NCI-H1417 treated with DMSO at 0.1 percent for 48 hours (cell line): ENCODE results near the gene ATXN7L1.
"Not testable (repeated sequence)": the region's sequence is repeated elsewhere in the genome, so short reads cannot be mapped to it uniquely, and the experiment has no call there.

ENCODE experiments used
- DNase-seq: peaks from one replicate; lab custom pipeline; 2025; lab: John Stamatoyannopoulos, UW

Gene ATXN7L1

DNA sequence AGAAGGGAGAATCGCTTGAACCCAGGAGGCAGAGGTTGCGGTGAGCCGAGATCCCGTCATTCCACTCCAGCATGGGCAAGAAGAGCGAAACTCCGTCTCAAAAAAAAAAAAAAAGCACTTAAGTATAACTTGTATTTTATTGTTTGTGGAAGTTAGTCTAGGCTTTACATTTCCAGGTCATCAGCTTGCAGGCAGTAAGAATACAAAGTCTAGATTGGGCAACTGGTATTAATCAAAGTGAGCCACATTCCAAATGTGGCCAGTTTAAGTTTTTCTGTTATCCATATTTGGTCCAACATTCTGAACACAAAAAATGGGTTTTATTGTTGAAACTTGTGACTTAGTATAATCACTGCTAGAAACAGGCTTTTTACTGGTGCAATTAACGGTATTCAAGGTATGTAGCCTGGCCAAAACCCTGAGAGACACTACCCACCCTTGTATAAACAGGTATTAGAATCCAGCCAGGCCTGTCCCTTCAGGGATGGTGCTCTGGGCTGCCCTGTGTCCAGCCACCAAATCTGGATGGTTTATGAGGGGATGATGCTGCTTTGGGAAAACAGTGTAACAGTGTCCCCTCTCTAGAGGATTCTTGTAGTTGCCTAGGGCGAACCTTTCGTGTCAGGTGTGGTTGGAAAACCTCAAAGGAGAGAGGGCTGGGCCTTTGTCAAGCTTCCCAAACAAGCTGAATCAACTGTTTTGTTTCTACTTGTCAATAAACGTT lies 173.0 kb downstream of the ATXN7L1 start:
- no peak for DNase-seq

DNA sequence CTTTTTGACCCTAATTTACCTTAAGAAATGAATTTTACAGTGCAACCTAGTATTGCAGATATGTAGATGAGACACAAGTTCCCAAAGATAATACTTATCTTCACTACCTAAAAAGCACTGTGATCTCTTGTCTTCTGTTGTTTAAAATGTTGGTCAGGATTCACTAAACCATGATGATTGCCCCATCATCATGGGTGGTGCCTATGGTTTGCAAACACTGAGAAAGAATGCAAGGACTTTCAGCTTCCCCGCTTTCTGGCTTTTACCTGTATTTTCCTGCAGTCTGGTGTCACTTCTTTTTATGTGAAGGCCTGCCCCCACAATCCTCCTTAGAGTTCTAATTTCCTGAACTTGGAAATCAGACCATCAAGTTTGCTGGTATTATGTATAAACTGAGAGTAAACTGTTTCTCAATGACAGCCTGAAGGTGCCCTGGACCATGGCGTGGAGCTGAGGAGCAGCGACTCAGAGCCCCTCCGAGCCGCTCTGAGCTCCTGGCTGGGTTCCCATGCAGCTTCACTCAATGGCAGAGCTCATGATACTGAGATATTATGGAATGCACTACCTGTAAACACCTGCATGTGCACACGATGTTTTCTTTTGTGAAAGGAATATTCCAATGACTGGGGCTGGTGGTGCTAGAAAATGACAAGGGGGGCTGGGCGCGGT lies 176.7 kb downstream of the ATXN7L1 start:
- no peak for DNase-seq

DNA sequence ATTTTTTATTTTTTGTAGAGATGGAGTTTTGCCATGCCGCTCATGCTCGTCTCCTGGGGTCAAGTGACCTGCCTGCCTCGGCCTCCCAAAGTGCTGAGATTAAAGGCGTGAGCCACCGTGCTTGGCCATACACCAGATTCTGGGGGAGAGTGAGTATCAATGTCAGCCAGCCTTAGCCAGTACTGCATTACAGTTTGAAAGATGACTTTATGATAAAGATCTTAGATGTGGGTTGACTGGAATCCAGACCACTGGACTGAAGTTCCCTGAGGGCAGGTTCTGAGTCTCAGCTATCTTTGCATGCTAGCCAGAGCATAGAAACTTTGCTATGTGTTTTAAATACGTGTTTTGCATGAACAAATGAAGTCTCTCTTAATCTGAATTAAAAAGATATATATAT lies 177.9 kb downstream of the ATXN7L1 start:
- DNase-seq: no peak

DNA sequence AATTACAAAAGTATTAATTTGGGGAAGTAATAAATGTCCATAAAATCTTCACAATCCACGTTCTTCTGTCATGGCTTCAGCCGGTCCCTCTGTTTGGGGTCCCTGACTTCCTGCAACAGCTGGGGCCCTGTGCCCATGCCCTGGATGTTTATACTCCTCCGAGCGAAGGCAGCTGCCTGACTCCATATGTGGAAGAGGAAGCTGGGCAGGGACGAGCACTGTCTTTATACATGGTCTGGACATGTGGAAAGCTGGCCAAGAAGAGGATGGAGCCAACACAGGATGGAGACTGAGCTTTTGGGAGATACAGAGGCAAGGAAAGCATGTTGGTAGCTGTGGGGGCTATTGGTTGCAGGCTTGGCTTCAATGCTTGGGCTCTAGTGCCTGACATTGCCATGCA lies 178.6 kb downstream of the ATXN7L1 start:
- no peak for DNase-seq

DNA sequence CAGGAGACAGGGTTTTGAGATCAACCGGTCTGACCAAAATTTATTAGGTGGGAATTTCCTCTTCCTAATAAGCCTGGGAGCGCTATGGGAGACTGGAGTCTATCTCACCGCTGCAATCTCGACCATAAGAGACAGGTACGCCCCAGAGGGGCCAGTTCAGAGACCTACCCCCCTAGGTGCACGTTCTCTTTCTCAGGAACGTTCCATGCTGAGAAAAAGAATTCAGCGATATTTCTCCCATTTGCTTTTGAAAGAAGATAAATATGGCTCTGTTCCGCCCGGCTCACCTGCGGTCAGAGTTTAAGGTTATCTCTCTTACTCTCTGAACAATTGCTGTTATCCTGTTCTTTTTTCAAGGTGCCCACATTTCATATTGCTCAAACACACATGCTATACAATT lies 179.2 kb downstream of the ATXN7L1 start:
- DNase-seq: not testable (repeated sequence)

DNA sequence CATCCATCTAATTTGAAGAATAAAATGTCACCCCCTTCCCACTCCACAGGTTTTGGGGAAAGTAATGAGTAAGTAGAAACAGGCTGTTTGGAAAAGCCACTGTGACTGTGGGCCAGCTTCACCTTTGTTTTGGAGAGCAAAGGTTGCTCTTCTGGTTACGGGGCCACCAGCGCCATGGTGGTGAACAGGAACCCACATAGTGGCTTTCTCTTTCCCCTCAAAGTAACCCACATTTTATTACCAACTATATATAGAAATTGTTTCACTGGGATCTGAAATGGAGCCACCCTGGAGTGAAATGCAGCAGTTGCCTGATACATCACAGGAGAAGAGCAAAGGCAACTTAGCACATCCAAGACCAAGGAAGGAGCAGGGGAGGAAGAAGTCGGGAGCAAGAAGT lies 182.8 kb downstream of the ATXN7L1 start:
- no peak for DNase-seq

DNA sequence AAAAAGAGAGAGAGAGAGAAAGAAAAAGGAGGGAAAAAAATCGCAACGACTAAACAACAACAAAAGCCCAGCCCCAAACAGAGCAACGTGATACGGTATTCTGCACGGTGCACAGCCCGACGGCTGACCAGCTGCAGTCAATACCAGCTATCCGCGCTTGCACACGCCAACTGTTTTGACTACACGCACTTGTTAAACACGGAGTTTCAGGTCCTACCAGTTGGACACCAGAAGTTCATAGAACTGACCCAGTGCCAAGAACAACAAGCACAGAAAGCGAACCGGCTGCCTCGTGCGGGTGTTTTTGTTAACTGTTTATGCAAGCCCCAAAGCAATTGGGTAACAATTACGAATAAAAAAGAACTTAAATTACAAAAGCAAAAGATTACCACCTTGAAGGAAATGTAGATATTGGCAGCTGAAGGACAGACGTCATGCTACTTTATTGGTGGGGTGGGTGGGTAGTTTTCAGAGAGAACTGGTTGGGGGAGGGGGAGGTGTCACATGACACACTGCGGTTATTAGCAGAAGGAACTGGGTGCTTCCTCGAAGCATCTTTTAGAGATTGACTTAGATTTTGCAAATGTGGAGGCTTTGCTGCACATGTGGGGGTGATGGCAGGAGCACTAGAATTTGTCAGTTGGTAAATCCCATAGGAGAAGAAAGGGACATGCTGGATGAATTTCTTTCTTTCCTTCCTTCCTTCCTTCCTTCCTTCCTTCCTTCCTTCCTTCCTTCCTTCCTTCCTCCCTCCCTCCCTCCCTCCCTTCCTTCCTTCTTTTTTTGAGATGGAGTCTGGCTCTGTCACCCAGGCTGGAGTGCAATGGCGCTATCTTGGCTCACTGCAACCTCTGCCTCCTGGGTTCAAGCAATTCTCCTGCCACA lies 184.5 kb downstream of the ATXN7L1 start:
- DNase-seq: no peak

DNA sequence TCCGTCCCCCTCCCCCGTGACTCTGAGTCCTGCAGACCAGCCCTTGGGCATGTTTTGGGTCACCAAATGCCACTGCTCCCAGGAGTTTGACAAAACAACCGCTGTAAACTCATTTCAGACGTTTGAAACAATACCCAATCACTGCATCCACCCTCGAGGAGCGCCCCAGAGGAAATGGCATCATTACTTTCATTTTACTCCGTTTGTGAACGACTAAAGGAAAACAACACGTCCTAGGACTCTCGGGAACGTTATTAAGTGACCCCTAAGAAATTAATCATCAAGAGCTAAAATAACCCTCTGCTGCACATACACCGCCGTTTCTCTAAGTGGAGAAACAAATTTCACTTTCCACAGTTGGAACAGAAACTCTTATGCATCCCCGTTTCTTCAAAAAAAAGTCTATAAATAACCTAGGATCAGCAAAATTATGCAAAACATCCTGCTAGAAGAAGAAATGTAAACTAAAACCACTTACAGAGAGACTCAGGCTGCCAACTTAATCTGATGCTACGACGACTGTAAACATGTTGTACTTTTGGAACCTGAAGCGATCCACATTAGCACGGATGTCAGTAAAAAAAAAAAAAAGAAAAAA lies 185.2 kb downstream of the ATXN7L1 start:
- DNase-seq: no peak

DNA sequence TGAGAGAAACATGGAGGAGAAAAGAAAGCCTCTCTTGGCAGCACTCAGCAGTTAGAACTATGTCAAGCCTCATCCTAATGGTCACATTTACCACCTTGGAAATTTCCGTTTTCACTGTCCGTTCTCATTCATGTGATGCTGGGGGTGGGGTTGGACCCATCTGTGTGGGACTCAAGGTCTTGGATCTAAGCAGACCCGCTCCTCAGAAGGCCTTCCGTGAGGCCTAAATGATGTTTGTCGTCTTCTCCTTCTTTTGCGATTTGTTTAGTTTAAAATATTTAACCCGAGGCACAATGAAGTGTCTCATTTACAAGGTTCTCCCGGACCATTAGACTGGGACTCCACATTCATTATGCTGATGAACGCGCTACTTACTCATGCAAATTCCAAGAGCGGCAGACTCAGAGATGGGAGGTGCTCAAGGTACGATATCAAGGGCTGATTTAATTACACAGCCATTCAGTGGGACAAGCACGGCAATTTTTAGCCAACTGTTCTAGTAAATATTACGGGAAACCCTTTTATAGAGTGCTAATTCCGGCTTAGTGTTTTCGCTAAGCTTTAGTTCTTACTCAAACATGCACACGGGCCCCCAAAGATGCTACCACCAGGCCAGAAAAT lies 186.0 kb downstream of the ATXN7L1 start:
- DNase-seq: no peak

DNA sequence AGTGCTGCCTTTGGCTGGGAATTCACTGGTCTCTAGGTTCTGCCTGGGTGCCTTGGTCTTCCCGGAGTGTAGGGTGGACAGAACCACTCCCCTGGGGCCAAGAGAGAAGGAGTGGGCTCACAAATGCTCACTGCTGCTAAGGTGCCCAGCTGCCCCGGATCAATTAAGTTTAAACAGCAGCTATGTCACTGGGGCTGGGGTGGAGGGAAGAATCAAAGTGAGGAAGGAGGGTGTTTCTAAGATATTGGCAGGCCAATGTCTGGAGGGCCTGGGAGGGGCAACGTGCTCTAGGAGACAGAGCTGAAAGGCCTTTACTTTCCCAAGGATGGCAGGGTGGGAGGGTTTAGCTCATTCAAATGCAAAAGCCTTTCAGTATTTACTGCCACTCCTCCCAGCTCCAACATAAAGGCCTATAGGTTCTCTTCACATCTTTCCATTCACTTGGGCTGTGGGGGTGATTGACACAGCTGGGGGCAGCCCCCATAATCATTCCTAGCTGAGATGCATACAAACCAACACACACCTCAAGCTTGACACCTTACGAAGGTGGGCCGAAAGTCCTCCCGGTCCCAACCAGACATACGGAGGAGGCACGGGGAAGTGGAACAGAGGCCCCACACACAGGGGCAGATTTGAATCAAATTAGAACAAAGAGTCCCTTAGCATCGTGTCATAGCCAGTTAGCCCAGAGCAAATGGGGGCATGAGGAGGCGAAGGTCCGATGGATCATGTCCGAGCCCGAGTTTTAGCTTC lies 187.2 kb downstream of the ATXN7L1 start:
- DNase-seq: no peak

DNA sequence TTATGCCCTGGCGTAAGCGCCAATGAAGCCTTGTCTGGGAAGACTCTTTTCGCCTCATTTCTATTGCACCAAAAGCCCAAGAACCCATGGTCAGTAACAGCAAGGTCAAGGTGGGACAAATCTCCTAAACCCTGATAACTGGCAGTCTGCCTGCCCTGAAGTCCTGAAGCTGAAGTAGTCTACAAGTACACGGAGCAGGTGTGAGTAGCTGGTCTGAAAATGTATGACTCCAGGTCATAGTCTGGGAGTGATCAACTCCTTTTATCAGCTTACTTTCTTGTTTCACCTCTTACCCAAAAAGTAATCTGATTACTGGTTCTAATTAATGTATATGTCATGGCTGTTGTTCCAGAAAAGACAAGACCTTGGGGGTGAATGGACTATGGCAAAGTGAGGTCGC lies 187.8 kb downstream of the ATXN7L1 start:
- no peak for DNase-seq

DNA sequence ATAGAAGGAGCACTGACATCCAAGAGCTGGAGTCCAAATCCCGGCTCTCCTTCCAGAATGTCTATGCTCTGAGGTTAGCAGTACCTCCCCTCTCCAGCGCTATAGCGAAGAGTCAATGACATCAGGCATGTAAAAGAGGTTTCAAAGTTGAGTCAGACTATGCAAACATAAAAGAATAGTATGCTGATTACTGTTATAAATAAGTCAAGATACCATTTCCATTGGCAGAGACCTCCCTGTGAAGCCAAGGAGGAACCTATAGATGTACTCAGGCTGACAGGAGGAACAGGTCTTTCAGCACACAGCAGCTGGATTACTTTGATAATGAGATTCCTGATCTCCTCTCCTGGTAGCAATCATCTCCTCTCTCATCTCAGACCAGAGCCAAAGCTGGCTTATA lies 191.2 kb downstream of the ATXN7L1 start:
- no peak for DNase-seq

DNA sequence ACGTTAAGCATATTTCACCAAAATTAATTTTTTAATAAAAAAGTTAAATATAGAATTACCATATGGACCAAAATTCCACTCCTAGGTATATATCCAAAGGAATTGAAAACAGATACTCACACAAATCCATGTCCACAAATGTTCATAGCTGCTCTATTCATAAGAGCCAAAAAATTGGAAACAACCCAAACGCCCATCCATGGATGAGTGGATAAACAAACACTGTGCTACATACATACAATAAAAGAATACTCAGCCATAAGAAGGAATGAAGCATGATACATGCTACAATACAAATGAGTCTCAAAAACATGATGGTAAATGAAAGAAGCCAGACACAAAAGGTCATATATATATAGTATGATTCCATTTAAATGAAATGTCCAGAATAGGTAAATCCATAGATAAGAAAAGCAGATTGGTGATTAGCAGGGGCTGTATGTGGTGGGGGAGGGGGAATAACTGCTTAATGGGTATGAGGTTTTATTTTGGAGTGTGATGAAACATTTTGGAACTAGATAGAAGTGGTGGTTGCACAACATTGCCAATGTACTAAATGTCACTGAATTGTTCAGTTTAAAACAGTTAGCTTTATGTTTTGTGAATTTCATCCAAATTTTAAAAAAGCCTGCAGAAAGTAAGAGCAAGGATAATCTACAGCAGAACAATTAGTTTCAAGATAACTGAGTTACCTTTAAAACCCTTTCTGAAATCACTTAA lies 193.9 kb downstream of the ATXN7L1 start:
- DNase-seq: no peak

DNA sequence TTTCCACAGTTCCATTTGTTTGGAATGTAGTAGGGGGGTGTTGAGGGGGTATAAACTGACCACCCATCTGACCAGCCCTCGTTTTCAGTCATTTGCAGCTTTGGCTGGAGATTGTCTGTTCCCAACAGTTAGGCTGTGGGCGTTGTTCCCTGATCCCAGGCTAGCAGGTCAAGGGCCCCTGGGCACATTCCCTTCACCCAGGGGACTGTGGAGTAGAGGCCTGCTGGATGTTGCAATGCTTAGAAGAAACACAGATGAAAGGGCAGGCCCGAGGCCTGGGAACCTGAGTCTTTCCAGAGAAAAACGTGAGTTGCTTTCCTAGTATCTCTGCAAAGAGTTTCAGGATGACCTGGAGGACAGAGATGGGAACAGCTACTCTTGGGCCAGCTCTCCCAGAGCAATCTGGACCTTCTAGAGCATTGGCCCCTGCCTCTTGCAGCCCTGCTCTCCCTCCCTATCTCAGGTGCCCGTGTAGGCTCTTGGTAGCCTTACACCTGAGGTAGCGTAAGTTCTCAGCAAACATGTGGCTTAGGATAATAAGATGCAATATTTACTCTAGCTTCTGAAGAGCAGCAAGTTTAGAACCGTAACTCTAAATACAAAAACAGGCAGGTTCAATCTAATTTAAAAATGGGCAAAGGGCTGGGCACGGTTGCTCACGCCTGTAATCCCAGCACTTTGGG lies 195.8 kb downstream of the ATXN7L1 start:
- DNase-seq: no peak

DNA sequence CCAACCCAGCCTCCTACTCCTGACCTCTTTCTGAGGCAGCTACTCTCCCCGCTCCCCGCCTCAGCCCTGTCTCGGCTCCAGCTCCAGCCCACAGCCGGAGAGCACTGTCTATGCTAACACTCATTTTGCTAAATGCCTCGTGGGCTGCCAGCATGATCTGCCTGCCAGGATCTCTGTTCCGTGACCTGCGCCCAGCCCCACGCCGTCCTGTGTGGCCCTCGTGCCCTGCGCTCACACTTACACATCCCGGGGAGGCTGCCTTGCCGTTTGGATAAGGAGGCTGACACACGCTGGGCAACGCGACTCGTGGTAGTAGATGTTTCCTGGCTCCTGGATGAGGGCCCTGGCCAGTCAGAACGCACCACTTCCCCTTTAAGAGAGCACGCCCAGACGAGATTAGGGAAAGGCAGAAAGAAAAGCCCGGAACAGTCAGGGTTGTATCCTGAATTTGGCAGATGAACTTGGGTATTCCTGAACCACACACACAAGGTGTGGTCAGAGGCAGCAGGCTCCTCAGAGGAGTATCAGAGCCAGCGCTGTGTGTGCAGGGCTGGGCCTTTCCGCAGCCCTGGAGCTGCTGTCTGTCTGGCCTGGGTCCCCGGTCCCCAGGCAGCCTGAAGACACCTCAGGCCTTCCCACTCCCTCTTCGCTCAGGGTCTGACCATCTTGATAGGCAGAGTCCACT lies 197.4 kb downstream of the ATXN7L1 start:
- no peak for DNase-seq

DNA sequence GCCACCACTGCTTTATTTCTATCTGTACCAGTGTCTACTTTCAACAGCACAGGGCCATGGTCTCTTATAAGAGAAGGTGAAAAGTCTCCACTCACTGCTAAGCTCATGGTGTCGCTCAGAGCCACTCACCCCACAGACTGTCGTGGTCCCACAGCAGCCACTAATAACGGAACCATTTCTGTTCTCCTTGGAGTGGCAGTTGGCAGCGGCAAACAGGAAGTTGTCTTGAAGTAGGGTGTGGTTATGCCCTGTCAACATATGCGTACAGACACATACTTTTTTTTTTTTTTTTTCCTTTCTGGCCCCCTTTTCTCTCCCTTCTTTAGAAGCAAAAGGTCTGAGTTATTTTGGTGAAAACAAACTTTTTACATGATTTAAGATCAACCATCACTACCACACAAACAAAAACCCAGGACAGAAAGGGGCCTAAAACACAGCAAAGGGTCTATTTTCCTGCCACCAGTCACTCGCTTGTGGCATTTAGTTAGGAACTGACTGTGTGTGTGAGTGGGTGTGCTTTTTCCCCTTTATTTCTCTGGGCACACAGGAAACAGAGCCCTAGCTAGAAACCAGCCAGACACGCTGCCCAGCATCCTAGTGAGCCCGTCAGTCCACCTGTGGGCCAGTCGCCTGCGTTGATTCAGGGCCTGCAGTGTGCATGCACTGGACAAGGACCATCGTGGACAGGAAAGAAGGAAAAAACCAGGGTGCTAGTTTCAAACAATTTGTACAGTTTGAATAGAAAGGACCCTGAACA lies 198.4 kb downstream of the ATXN7L1 start:
- no peak for DNase-seq

DNA sequence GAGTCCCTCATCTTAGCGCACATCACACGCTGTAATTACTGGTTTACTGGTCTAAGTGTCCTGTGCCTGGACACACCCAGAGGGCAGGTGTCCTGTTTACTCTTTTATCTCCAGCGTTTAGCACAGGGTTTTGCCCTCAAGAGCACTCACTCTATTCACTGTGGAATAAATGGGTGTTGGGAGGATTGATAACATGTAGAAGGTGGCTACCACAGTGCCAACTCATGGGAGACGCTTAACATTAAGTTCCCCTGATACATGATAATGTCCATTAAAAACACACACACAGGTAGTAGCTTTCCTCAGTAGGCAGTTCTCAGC lies 199.0 kb downstream of the ATXN7L1 start:
- no peak for DNase-seq

DNA sequence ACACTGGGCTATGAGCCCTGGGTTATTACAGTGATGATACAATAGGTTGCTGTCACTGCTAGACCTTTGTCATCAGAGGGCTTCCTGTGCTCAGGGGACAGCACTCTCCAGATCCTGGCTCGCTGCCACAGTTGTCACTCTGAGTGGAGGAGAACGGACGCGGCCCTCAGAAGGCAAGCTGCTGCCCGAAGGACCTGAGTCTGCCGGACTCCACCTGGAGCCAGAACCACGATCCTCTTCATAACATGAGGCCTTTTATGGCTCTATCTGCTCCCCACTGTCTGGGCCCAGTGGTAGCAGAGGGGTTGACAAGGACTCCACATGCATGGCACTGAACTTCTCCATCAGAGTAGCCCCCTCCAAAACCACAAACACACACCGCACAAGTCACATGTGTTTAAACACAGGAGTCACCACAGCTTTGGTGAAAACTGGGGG lies 200.4 kb downstream of the ATXN7L1 start:
- no peak for DNase-seq
